ENCODE data around the gene SORBS2. TPM values are rescaled to one million over a fixed set of nuclear protein-coding genes. Genes with fewer than 3 reads are reported as not detected.
A peak's percentile ranks its signal among the peaks of the same experiment; 100 is the strongest.
"Not testable (repeated sequence)": the region's sequence is repeated elsewhere in the genome, so short reads cannot be mapped to it uniquely, and the experiment has no call there.

SORBS2 gene
- total RNA-seq, 4 donors from 2014 or later: 640 to 1,569 (median 1,016) TPM

DNA sequence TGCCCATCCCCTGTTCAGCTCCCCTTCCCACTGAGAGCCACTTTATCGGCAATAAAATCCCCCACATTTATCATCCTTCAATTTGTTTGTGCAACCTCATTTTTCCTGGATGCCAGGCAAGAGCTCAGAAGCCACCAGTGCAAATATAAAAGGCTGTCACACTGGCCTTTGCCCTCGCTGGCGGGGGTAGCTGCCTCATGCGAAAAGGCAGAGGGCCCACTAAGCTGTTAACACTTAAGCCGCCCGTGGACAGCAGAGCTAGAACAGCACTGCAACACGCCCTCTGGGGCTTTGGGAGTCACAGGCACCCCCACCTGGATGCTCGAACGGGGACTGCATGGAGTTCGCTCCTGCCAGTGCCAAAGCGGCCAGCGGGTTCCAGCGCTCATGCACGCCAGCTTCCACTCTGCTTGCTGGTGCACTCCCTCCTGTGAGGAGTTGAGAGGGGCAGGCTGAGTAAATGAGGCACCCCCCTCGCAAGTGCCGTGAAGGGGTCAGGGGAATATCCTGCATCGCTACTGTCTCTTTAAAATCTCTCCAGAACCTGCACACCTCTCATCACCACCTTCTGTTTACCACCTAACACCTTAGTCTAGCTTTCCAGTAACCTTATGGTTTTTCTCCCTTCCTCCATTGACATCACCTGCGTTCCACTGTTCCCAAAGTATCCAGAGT, 99.5 kb downstream of the SORBS2 start:
- Histone ChIP-seq H3K36me3 (no peaks in the 10 kb centered on the region), H3K27ac (no peak overlapping the region), H3K4me3 (no peak overlapping the region), H3K27me3 (no peaks in the 10 kb centered on the region), H3K9me3 (no peaks in the 10 kb centered on the region), H3K4me1 (peaks cover 0 to 42% (median 3%) of the 10 kb centered on the region in 3 donors)
- 53 to 94% methylated on average over 4 to 12 of the region's 18 CpGs for WGBS, 2 donors (ENCODE audit: low coverage in 1 of 2)
- no peak for ATAC-seq
- no peak for TF ChIP-seq POLR2A (IDR thresholded peaks at IDR 0.05)

DNA sequence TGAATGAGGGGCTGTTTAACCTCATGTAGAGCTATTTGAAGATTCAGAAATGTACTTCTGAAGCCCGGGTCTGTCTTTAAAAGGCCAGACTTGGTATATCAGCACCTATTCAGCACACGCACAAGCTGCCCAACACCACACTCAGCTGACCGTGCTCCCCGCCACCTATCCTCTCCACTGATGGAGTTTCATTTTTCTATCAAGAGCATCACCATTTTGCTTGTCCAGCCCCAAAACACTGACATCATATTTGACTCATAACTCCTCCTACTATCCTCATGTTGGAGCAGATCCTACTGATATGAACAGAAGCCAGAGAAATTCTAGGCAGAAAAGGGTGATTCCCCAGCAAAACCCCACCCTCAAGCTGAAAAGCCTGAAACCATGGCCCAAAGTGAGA, 100.3 kb downstream of the SORBS2 start:
- H3K9me3 ChIP-seq: no peaks in the 10 kb centered on the region
- no peaks in the 10 kb centered on the region for H3K27me3 ChIP-seq
- no peak for ATAC-seq
- WGBS, 2 donors (ENCODE audit: low coverage in 1 of 2): 87 to 94% methylated on average over 3 of the region's 4 CpGs
- TF ChIP-seq, protein P1, sequence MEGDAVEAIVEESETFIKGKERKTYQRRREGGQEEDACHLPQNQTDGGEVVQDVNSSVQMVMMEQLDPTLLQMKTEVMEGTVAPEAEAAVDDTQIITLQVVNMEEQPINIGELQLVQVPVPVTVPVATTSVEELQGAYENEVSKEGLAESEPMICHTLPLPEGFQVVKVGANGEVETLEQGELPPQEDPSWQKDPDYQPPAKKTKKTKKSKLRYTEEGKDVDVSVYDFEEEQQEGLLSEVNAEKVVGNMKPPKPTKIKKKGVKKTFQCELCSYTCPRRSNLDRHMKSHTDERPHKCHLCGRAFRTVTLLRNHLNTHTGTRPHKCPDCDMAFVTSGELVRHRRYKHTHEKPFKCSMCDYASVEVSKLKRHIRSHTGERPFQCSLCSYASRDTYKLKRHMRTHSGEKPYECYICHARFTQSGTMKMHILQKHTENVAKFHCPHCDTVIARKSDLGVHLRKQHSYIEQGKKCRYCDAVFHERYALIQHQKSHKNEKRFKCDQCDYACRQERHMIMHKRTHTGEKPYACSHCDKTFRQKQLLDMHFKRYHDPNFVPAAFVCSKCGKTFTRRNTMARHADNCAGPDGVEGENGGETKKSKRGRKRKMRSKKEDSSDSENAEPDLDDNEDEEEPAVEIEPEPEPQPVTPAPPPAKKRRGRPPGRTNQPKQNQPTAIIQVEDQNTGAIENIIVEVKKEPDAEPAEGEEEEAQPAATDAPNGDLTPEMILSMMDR (IDR thresholded peaks at IDR 0.05): no peak
- TF ChIP-seq POLR2AphosphoS5 (IDR thresholded peaks at IDR 0.05) (no peak), EP300 (IDR thresholded peaks at IDR 0.05) (no peak)
- peaks cover 0 to 35% (median 3%) of the 10 kb centered on the region in 3 donors for H3K4me1 ChIP-seq
- H3K36me3 ChIP-seq: no peaks in the 10 kb centered on the region
- no peak overlapping the region for H3K27ac ChIP-seq
- no peak overlapping the region for H3K4me3 ChIP-seq

DNA sequence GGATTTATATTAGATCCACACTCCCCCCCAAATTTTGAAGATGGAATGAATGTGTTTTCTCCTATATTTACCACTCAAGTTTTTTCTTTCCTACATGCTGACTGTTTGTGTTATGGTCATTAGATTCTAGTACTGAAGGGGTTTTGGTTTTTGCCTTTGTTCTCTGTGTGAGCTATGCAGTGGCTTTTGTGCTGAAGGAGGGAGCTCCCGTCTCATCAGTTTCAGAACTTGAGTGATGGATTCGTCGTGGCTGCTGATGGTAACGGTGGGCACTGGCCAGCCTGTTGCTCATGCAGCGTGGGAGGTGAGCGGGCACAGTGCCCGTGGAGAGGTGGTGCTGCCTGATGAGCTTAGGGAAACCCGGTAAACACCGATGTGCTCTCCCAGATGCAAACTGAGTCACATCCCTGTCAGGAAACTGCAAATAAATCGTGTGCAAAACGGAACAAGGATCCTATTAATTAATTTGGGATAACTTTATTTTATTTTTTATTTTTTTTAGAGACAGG, 101.5 kb downstream of the SORBS2 start:
- Histone ChIP-seq H3K9me3 (peaks cover 0 to 5% (median 0%) of the 10 kb centered on the region in 3 donors), H3K27ac (peak overlapping the region in 1 of 4 donors; percentile 33), H3K4me3 (no peak overlapping the region), H3K36me3 (no peaks in the 10 kb centered on the region), H3K27me3 (no peaks in the 10 kb centered on the region), H3K4me1 (peaks cover 0 to 23% (median 0%) of the 10 kb centered on the region in 3 donors)
- WGBS, 2 donors (ENCODE audit: low coverage in 1 of 2): 66 to 70% methylated on average over 2 to 11 of the region's 11 CpGs
- TF ChIP-seq POLR2AphosphoS5 (IDR thresholded peaks at IDR 0.05): peak; percentile 63
- TF ChIP-seq, protein P1 (IDR thresholded peaks at IDR 0.05): no peak
- no peak for ATAC-seq

DNA sequence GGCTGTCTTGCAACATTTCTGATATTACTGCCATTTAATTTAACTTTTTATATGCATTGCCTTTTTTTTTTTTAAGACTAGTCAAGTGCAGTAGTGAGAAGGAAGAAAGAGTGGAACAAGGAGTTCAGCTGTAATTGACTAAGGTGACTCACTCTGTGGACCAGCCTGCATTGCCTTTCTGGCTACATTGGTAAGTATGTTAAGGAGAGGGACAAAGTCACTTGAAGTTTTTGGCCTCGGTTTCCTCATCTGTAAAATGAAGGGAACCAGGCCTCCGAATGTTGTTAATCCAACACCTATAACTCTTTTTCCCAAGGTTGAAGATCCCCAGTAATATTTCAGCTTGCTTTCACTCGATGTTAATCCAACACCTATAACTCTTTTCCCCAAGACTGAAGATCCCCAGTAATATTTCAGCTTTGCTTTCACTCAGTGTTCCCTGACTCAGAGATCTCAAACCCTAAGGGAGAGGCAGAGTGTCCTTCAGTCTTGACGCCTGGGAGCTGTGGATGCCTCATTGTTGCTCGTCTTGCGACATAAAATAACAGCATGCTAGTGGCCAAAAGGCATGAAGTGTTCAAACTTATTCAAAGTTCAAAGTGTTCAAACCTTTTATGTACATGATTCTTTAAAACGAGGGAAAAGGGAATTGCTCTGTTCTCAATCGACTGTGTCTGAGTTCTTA, 102.0 kb downstream of the SORBS2 start:
- peak overlapping the region in 1 of 4 donors; percentile 33 for H3K27ac ChIP-seq
- H3K4me1 ChIP-seq: peaks cover 0 to 21% (median 0%) of the 10 kb centered on the region in 3 donors
- peaks cover 0 to 7% (median 0%) of the 10 kb centered on the region in 3 donors for H3K9me3 ChIP-seq
- TF ChIP-seq EP300 (IDR thresholded peaks at IDR 0.05): no peak
- TF ChIP-seq POLR2AphosphoS5 (IDR thresholded peaks at IDR 0.05): peak; percentile 35
- 67 to 90% methylated on average over 2 to 8 of the region's 8 CpGs for WGBS, 2 donors (ENCODE audit: low coverage in 1 of 2)
- no peaks in the 10 kb centered on the region for H3K36me3 ChIP-seq
- no peaks in the 10 kb centered on the region for H3K27me3 ChIP-seq
- no peak for ATAC-seq
- H3K4me3 ChIP-seq: no peak overlapping the region

DNA sequence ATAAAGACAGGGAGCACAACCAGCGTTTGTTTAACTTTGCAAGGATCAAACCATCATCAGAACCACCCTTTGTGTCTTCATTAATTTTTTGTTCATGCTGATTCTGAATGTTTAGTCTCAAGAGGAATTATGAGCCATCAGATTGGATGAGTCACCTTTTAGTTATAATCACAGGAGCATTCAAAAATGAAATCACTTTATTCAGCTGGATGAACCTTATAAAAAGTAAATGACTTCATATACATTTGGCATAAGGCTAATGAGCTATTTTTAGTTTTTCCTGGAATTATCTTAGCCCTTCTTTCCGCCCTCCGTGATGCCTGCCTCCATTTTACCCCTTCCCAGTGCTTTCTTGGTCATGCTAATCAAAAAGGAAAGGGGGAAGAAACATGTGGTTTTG, 103.6 kb downstream of the SORBS2 start:
- Histone ChIP-seq H3K4me1 (peaks cover 0 to 21% (median 0%) of the 10 kb centered on the region in 3 donors), H3K36me3 (no peaks in the 10 kb centered on the region), H3K4me3 (no peak overlapping the region), H3K9me3 (peaks cover 0 to 7% (median 0%) of the 10 kb centered on the region in 3 donors), H3K27ac (no peak overlapping the region), H3K27me3 (no peaks in the 10 kb centered on the region)
- TF ChIP-seq EP300 (IDR thresholded peaks at IDR 0.05): no peak
- no peak for TF ChIP-seq POLR2A (IDR thresholded peaks at IDR 0.05)
- TF ChIP-seq, protein P1 (IDR thresholded peaks at IDR 0.05): no peak
- peak; percentile 69 for TF ChIP-seq POLR2AphosphoS5 (IDR thresholded peaks at IDR 0.05)
- 13 to 25% methylated on average over 3 of the region's 3 CpGs for WGBS, 2 donors (ENCODE audit: low coverage in 1 of 2)
- ATAC-seq: peak; percentile 37

DNA sequence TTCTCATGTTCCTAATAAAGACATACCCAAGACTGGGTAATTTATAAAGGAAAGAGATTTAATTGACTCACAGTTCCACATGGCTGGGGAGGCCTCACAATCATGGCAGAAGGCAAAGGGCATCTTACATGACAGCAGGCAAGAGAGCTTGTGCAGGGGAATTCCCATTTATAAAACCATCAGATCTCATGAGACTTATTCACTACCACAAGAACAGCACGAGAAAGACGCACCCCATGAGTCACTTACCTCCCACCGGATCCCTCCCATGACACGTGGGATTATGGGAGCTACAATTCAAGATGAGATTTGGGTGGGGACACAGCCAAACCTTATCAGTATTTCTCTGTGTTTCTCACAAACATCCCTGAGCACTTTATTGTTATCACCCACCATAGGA, 104.4 kb downstream of the SORBS2 start:
- H3K4me1 ChIP-seq: peaks cover 0 to 21% (median 0%) of the 10 kb centered on the region in 3 donors
- not testable (repeated sequence) for ATAC-seq, H3K4me3 ChIP-seq, H3K36me3 ChIP-seq, H3K27ac ChIP-seq, H3K27me3 ChIP-seq, H3K9me3 ChIP-seq
- 38 to 65% methylated on average over 2 to 4 of the region's 4 CpGs for WGBS, 2 donors (ENCODE audit: low coverage in 1 of 2)

All from gastroesophageal sphincter (tissue), 4 donors.